GM12878 (cell line): ENCODE data around the gene FRAS1. TPM values are rescaled to one million over a fixed set of nuclear protein-coding genes. Genes with fewer than 3 reads are reported as not detected.

ENCODE experiments used
- ATAC-seq: fragments of 200-7000 bp; cut with Tn5 transposase; 3 replicates; pipeline ENCODE4 v1.9.1; 2020; ENCODE audit warnings: mild to moderate bottlenecking, moderate library complexity
- BruUV-seq: library from RNA; stranded (reverse); fragments of 400-500 nt; replicated peaks from 2 replicates; lab custom pipeline; 2021; lab: Mats Ljungman, UMichigan
- CTCF ChIA-PET: fragments of 300-600 bp; sonication (Branson Sonifier 250); formaldehyde crosslinking; extraction: SDS; loops from one replicate; lab custom pipeline; 2021; ENCODE audit warnings: inconsistent platforms; lab: Yijun Ruan, JAX
- POLR2A ChIA-PET: fragments of 350-600 bp; formaldehyde crosslinking; extraction: SDS; loops from one replicate; lab custom pipeline; 2021; ENCODE audit warnings: inconsistent platforms; lab: Charles Lee
- RAD21 ChIA-PET: fragments of 300-600 bp; sonication (Branson Sonifier 250); formaldehyde crosslinking; loops from one replicate; lab custom pipeline; 2023; ENCODE audit warnings: antibody characterized with exemption; ENCODE audit not compliant: unreplicated experiment; lab: Charles Lee
- SMC1A ChIA-PET: fragments of 300-600 bp; sonication (Branson Sonifier 250); formaldehyde crosslinking; loops from one replicate; lab custom pipeline; 2023; ENCODE audit not compliant: unreplicated experiment, uncharacterized antibody; lab: Charles Lee
- DNase-seq: peaks from one replicate; pipeline ENCODE4 v3.0.0-alpha.2; 2011; ENCODE audit warnings: low read depth, low spot score
- FAIRE-seq: peaks from 3 replicates; lab custom pipeline; 2011; peaks lifted over from hg19 to GRCh38; lab: Jason Lieb, UNC
- H2AFZ ChIP-seq: 2 replicates; pipeline ENCODE4 v1.6.0; 2011; ENCODE audit warnings: low read depth, low read length, control low read depth; ENCODE audit not compliant: control insufficient read depth
- H3K27ac ChIP-seq: 2 replicates; pipeline ENCODE4 v1.5.1; 2011; ENCODE audit warnings: control low read depth; ENCODE audit not compliant: control insufficient read depth, insufficient read depth
- H3K27me3 ChIP-seq, 2 experiments: replicated peaks in 1 of 2; 2 replicates each; pipeline versions ENCODE4 v1.6.0 to v1.6.1; 2011; ENCODE audit warnings: low read length in 1 of 2; ENCODE audit not compliant: control insufficient read depth in 2 of 2, insufficient read depth in 2 of 2
- H3K36me3 ChIP-seq, 2 experiments: 2 replicates each; pipeline ENCODE4 v1.5.1; 2011; ENCODE audit warnings: low read length in 1 of 2; ENCODE audit not compliant: control insufficient read depth in 2 of 2, insufficient read depth in 2 of 2
- H3K4me1 ChIP-seq: 2 replicates; pipeline ENCODE4 v1.6.1; 2011; ENCODE audit warnings: mild to moderate bottlenecking, low read length, moderate library complexity, mixed read lengths; ENCODE audit not compliant: control insufficient read depth, insufficient read depth
- H3K4me2 ChIP-seq: 2 replicates; pipeline ENCODE4 v1.6.0; 2011; ENCODE audit warnings: control low read depth; ENCODE audit not compliant: control insufficient read depth, insufficient read depth
- H3K4me3 ChIP-seq: fragments of 200-600 bp; sonication (generic); 2 replicates; pipeline ENCODE4 v1.5.1; 2016
- H3K79me2 ChIP-seq: 2 replicates; pipeline ENCODE4 v1.6.0; 2011; ENCODE audit warnings: low read length; ENCODE audit not compliant: control insufficient read depth, insufficient read depth
- H3K9ac ChIP-seq: 2 replicates; pipeline ENCODE4 v1.8.0; 2011; ENCODE audit warnings: low read length, control low read depth, mixed read lengths; ENCODE audit not compliant: control insufficient read depth, insufficient read depth
- H3K9me3 ChIP-seq: replicated peaks from 3 replicates; pipeline ENCODE4 v1.5.1; 2011; ENCODE audit warnings: mild to moderate bottlenecking, low read length; ENCODE audit not compliant: control insufficient read depth, insufficient read depth
- H4K20me1 ChIP-seq: 2 replicates; pipeline ENCODE4 v1.6.0; 2011; ENCODE audit not compliant: control insufficient read depth, insufficient read depth
- BCL11A ChIP-seq: IDR thresholded peaks from 2 replicates; pipeline ENCODE4 v1.6.1; 2011; ENCODE audit warnings: low read depth, low read length
- CEBPB ChIP-seq, 2 experiments: fragments of 150-350 bp in 1 of 2; IDR thresholded peaks; 2 replicates each; pipeline ENCODE4 v1.6.1; 2012 to 2014; ENCODE audit warnings: low read depth in 2 of 2, low read length in 2 of 2, borderline replicate concordance in 1 of 2, inconsistent platforms in 1 of 2
- CHD2 ChIP-seq: IDR thresholded peaks from 2 replicates; pipeline ENCODE4 v1.6.1; 2011; ENCODE audit warnings: low read depth, low read length, improper control_type of control experiment, borderline replicate concordance
- ESRRA ChIP-seq: IDR thresholded peaks from 2 replicates; pipeline ENCODE4 v1.6.1; 2012; ENCODE audit warnings: mild to moderate bottlenecking, low read length, improper control_type of control experiment
- FOS ChIP-seq: IDR thresholded peaks from 3 replicates; pipeline ENCODE4 v1.6.1; 2011; ENCODE audit warnings: borderline replicate concordance; ENCODE audit not compliant: insufficient read length; ENCODE audit errors: extremely low read depth
- GATAD2B ChIP-seq: fragments of 450-650 bp; conservative IDR thresholded peaks from 2 replicates; pipeline ENCODE4 v1.6.1; 2017; ENCODE audit warnings: low read depth, mild to moderate bottlenecking, moderate library complexity
- MTA3 ChIP-seq: IDR thresholded peaks from 2 replicates; pipeline ENCODE4 v1.6.1; 2012; ENCODE audit warnings: low read length, inconsistent platforms, borderline replicate concordance
- NFYA ChIP-seq: IDR thresholded peaks from 2 replicates; pipeline ENCODE4 v1.6.1; 2011; ENCODE audit warnings: low read depth, mild to moderate bottlenecking, low read length, improper control_type of control experiment, borderline replicate concordance
- NFYB ChIP-seq: IDR thresholded peaks from 2 replicates; pipeline ENCODE4 v1.6.1; 2011; ENCODE audit warnings: low read depth, mild to moderate bottlenecking, low read length, improper control_type of control experiment, moderate library complexity; ENCODE audit not compliant: insufficient read depth
- PAX8 ChIP-seq: fragments of 450-650 bp; IDR thresholded peaks from 2 replicates; pipeline ENCODE4 v1.6.1; 2017; ENCODE audit warnings: mild to moderate bottlenecking, moderate library complexity
- POLR2A ChIP-seq: IDR thresholded peaks from 2 replicates; pipeline ENCODE4 v1.6.1; 2011; ENCODE audit warnings: low read depth, mild to moderate bottlenecking, low read length
- SMAD5 ChIP-seq: IDR thresholded peaks from 2 replicates; pipeline ENCODE4 v1.6.1; 2016; ENCODE audit warnings: antibody characterized with exemption, low read depth
- TARDBP ChIP-seq: IDR thresholded peaks from 2 replicates; pipeline ENCODE4 v1.6.1; 2016; ENCODE audit warnings: borderline replicate concordance
- TCF12 ChIP-seq: IDR thresholded peaks from 2 replicates; pipeline ENCODE4 v1.6.1; 2011; ENCODE audit warnings: low read depth, mild to moderate bottlenecking, low read length
- TCF7 ChIP-seq: IDR thresholded peaks from 2 replicates; pipeline ENCODE4 v1.6.1; 2014; ENCODE audit warnings: antibody characterized with exemption, borderline replicate concordance
- ZZZ3 ChIP-seq: IDR thresholded peaks from 2 replicates; pipeline ENCODE4 v1.6.1; 2011; ENCODE audit warnings: low read depth; ENCODE audit not compliant: control insufficient read depth, insufficient read length
- WGBS: methylation state at CpG from one replicate; pipeline ENCODE4 v1.1.6; 2016; ENCODE audit warnings: low lambda C conversion rate; ENCODE audit not compliant: insufficient replicate concordance, insufficient coverage; ENCODE audit errors: missing lambda C conversion rate; 5-methylcytosine and 5-hydroxymethylcytosine counted together
- in situ Hi-C: fragments of 300-500 bp; cut with MboI; formaldehyde crosslinking; loops from 9 replicates; pipeline ENCODE4 v1.14.3; 2018; ENCODE audit warnings: mixed read lengths
- intact Hi-C: fragments of 100-400 bp; cut with micrococcal nuclease; formaldehyde crosslinking; loops from one replicate; pipeline ENCODE4 v1.14.2; 2022; ENCODE audit not compliant: unreplicated experiment
- polyA plus RNA-seq, 11 experiments: library from polyadenylated mRNA; depleted of rRNA in 4 of 11; unstranded in 6 of 11; stranded (reverse) in 5 of 11; fragments of >200 nt; fragmentation: Nextera tagmentation in 4 of 11; fragmentation: Illumina TruSeq in 1 of 11; extraction: Ambion mirVana in 4 of 11; extraction: Trizol in 1 of 11; gene quantifications; 1 replicate in 1 of 11; 2 replicates in 10 of 11; pipeline versions ENCODE4 v1.2.1 to v1.2.3, GENCODE V29; 2011 to 2016; ENCODE audit warnings: inconsistent platforms in 2 of 11, missing spikeins in 2 of 11, low read depth in 1 of 11
- total RNA-seq, 4 experiments: library from RNA; depleted of rRNA in 3 of 4; stranded (reverse); fragments of >200 nt in 3 of 4; fragmentation: Illumina TruSeq in 1 of 4; extraction: Trizol in 1 of 4; gene quantifications; 2 replicates each; pipeline versions ENCODE4 v1.2.1 to v1.2.3, GENCODE V29; 2013 to 2021
- TF ChIP-seq, protein P1 (sequence below): IDR thresholded peaks from 2 replicates; pipeline ENCODE4 v1.6.1; 2011; ENCODE audit warnings: borderline replicate concordance, low read depth, mild to moderate bottlenecking, moderate library complexity, mixed read lengths, low read length; ENCODE audit not compliant: insufficient read depth; ENCODE audit errors: extremely low read length

FRAS1 gene
- total and polyA plus RNA-seq, 10 of the 15 experiments (the other 5 are each of a cell fraction or from before 2014, with no cell fraction given): 0.08 to 11.7 (median 0.20) TPM

DNA sequence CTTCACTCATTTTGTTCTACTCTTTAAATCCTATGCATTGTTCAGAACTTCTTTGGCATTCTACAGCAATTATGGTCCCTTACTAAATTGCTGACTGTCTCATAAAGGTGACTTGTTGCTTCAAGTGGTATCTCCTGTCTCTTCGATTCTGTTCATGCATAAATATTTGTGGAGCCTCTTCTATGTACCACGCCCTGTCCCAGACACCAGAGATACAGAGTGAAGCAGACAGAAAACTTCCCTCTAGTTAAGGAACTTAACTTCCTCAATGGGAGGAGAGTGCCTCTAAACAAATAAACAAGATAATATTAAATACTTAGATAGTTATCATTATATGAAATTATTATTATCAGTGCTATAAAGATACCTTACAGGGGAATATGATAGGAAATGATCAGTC is 235.7 kb downstream of the FRAS1 start:
- Histone ChIP-seq H3K79me2 (no peaks in the 10 kb centered on the region), H3K4me1 (peaks cover 8% of the 10 kb centered on the region; the same call in 1 of the 2 replicates), H4K20me1 (no peaks in the 10 kb centered on the region), H3K9ac (no peak overlapping the region), H3K4me3 (no peak overlapping the region), H3K36me3 (no peaks in the 10 kb centered on the region), H2AFZ (no peak overlapping the region), H3K9me3 (no peaks in the 10 kb centered on the region), H3K4me2 (no peak overlapping the region), H3K27ac (no peak overlapping the region), H3K27me3 (no peaks in the 10 kb centered on the region)
- ATAC-seq (no peak), DNase-seq (no peak), FAIRE-seq (no peak)
- no TSS peak for BruUV-seq
- in situ Hi-C loops: no loop called here
- 23% methylated on average over 2 of the region's 2 CpGs for WGBS
- TF ChIP-seq SMAD5: no peak
- POLR2A ChIA-PET: no interaction called here
- RAD21 ChIA-PET: no interaction called here
- CTCF ChIA-PET: no interaction called here
- SMC1A ChIA-PET: interaction anchor here (1.1 kb wide), 1 partner anchor 56 kb away, joined by 3 read pairs; no protein-coding TSS in a partner anchor
- intact Hi-C loops: loop anchor here (10.0 kb wide), 1 partner anchor 572 kb away; no protein-coding TSS in a partner anchor

DNA sequence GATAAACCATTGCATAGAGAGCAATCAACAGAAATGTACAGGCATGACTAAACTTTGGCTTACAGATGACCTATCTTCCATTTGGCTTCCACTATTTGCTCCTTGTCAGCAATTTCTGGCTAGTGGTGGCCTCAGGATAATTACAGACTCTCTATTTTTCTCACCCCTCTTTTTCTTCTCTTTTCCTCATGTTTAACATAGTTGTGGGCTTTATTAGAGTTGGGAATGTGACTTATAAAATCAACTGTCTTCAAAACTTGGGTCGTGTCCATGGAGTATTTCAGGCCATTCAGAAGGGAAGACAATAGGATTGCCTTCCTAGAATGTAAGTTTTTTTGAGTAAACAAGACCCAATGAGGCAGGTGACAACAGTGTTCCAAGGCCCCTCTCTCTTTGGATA is 236.2 kb downstream of the FRAS1 start:
- DNase-seq (no peak), FAIRE-seq (no peak), ATAC-seq (no peak)
- Histone ChIP-seq H2AFZ (no peak overlapping the region), H3K9me3 (no peaks in the 10 kb centered on the region), H3K27ac (no peak overlapping the region), H3K4me2 (no peak overlapping the region), H3K27me3 (no peaks in the 10 kb centered on the region), H3K9ac (no peak overlapping the region), H4K20me1 (no peaks in the 10 kb centered on the region), H3K79me2 (no peaks in the 10 kb centered on the region), H3K36me3 (no peaks in the 10 kb centered on the region), H3K4me1 (peaks cover 8% of the 10 kb centered on the region; the same call in 1 of the 2 replicates)
- intact Hi-C loops: loop anchor here (10.0 kb wide), 1 partner anchor 571 kb away; no protein-coding TSS in a partner anchor
- in situ Hi-C loops: no loop called here
- ChIA-PET RAD21 (interaction anchor here (1.1 kb wide), 1 partner anchor 234 kb away, joined by 3 read pairs; no protein-coding TSS in a partner anchor), POLR2A (no interaction called here), SMC1A (interaction anchor here (0.8 to 4.7 kb wide), 4 partner anchors 40 to 233 kb away, joined by 3 to 30 read pairs (median 5); no protein-coding TSS in a partner anchor)
- WGBS: 0% methylated on average over 1 of the region's 1 CpG
- no peak for TF ChIP-seq CHD2
- TF ChIP-seq ZZZ3: no peak
- TF ChIP-seq SMAD5: no peak
- TF ChIP-seq, protein P1, sequence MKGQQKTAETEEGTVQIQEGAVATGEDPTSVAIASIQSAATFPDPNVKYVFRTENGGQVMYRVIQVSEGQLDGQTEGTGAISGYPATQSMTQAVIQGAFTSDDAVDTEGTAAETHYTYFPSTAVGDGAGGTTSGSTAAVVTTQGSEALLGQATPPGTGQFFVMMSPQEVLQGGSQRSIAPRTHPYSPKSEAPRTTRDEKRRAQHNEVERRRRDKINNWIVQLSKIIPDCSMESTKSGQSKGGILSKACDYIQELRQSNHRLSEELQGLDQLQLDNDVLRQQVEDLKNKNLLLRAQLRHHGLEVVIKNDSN: no peak
- no peak for TF ChIP-seq TCF7
- TF ChIP-seq BCL11A: no peak
- no peak for TF ChIP-seq PAX8
- no peak for TF ChIP-seq ESRRA
- TF ChIP-seq TCF12: no peak
- no peak for TF ChIP-seq FOS
- no peak for TF ChIP-seq NFYA
- no peak for TF ChIP-seq NFYB
- TF ChIP-seq POLR2A: no peak
- no peak for TF ChIP-seq CEBPB (IDR thresholded peaks at IDR 0.05; ENCODE audit: borderline replicate concordance in 1 of 2, low read depth in 2 of 2, low read length in 2 of 2)
- no peak for TF ChIP-seq GATAD2B
- no peak for TF ChIP-seq MTA3
- no peak for TF ChIP-seq TARDBP
- TF ChIP-seq, all 136 proteins: peak for 0
- CTCF ChIA-PET: interaction anchor here (1.7 kb wide), 1 partner anchor 26 kb away, joined by 3 read pairs; no protein-coding TSS in a partner anchor
- BruUV-seq: no TSS peak
- no peak overlapping the region for H3K4me3 ChIP-seq
